K562 (cell line): ENCODE results near the gene LEMD1. TPM values are rescaled to one million over a fixed set of nuclear protein-coding genes. Genes with fewer than 3 reads are reported as not detected.

Experiments used
- ATAC-seq: fragments of 200-7000 bp; cut with Tn5 transposase; 3 replicates; pipeline ENCODE4 v1.9.1; 2020; ENCODE audit warnings: moderate library complexity
- BruUV-seq: library from RNA; stranded (reverse); fragments of 400-500 nt; replicated peaks from 2 replicates; lab custom pipeline; 2021; lab: Mats Ljungman, UMichigan
- CTCF ChIA-PET: fragments of 300-600 bp; formaldehyde crosslinking; extraction: SDS; loops from one replicate; lab custom pipeline; 2021; ENCODE audit warnings: low intra/inter-chr PET ratio; lab: Yijun Ruan, JAX
- POLR2A ChIA-PET: fragments of 300-600, 350-650 bp; sonication (Branson Sonifier 250); formaldehyde crosslinking; extraction: SDS; loops from one replicate; lab custom pipeline; 2021; ENCODE audit warnings: antibody characterized with exemption, inconsistent platforms; lab: Yijun Ruan, JAX
- DNase-seq, 4 experiments: peaks; one replicate each; pipeline versions ENCODE4 v3.0.0 to v3.0.0-alpha.2; 2011 to 2018; ENCODE audit warnings: low spot score in 3 of 4, mixed read lengths in 3 of 4; ENCODE audit errors: extremely low read depth in 1 of 4
- FAIRE-seq: peaks from 2 replicates; lab custom pipeline; 2011; peaks lifted over from hg19 to GRCh38; lab: Jason Lieb, UNC
- H2AFZ ChIP-seq: 2 replicates; pipeline ENCODE4 v1.6.0; 2011; ENCODE audit warnings: low read depth, low read length, control low read depth, inconsistent platforms
- H3K27ac ChIP-seq: fragments of 200-600 bp; 3 replicates; pipeline ENCODE4 v1.8.0; 2011; ENCODE audit warnings: low read depth, mild to moderate bottlenecking, control low read depth, inconsistent platforms, low read length, moderate library complexity, mixed read lengths; ENCODE audit errors: extremely low read depth
- H3K27me3 ChIP-seq, 2 experiments: fragments of 300-600 bp in 1 of 2; 2 replicates in 1 of 2; 3 replicates in 1 of 2; pipeline versions ENCODE4 v1.6.0 to v1.8.0; 2011; ENCODE audit warnings: inconsistent platforms in 2 of 2, low read length in 2 of 2, mild to moderate bottlenecking in 1 of 2, mixed read lengths in 1 of 2, moderate library complexity in 1 of 2; ENCODE audit not compliant: control insufficient read depth in 2 of 2, insufficient read depth in 2 of 2
- H3K36me3 ChIP-seq: fragments of 300-600 bp; 3 replicates; pipeline ENCODE4 v1.8.0; 2011; ENCODE audit warnings: mild to moderate bottlenecking, low read length, inconsistent platforms; ENCODE audit not compliant: control insufficient read depth, insufficient read depth
- H3K4me1 ChIP-seq, 2 experiments: fragments of 200-600 bp in 1 of 2; replicated peaks in 1 of 2; 2 replicates in 1 of 2; 3 replicates in 1 of 2; pipeline versions ENCODE4 v1.5.1 to v1.8.0; 2011; ENCODE audit warnings: inconsistent platforms in 2 of 2, low read length in 2 of 2, mild to moderate bottlenecking in 1 of 2, mixed read lengths in 1 of 2, moderate library complexity in 1 of 2; ENCODE audit not compliant: control insufficient read depth in 2 of 2, insufficient read depth in 2 of 2
- H3K4me2 ChIP-seq: 2 replicates; pipeline ENCODE4 v1.6.1; 2011; ENCODE audit warnings: low read length, control low read depth, inconsistent platforms, mixed read lengths; ENCODE audit not compliant: insufficient read depth
- H3K4me3 ChIP-seq: fragments of 200-600 bp; sonication (generic), shearing (Covaris generic); 2 replicates; pipeline ENCODE4 v1.5.1; 2016; ENCODE audit warnings: control low read depth, inconsistent platforms
- H3K79me2 ChIP-seq: fragments of 200-600 bp; 3 replicates; pipeline ENCODE4 v1.8.0; 2011; ENCODE audit warnings: low read length, inconsistent platforms; ENCODE audit not compliant: control insufficient read depth, insufficient read depth
- H3K9ac ChIP-seq, 2 experiments: 2 replicates each; pipeline versions ENCODE4 v1.6.0 to v1.6.1; 2011; ENCODE audit warnings: low read depth in 2 of 2, low read length in 2 of 2, control low read depth in 1 of 2, inconsistent platforms in 1 of 2, mild to moderate bottlenecking in 1 of 2, mixed read lengths in 1 of 2; ENCODE audit not compliant: insufficient read depth in 1 of 2
- H3K9me1 ChIP-seq: one replicate; pipeline ENCODE4 v1.6.0; 2011; ENCODE audit warnings: inconsistent platforms, mild to moderate bottlenecking, low read length, moderate library complexity; ENCODE audit not compliant: control insufficient read depth, insufficient read depth
- H3K9me3 ChIP-seq: replicated peaks from 2 replicates; pipeline ENCODE4 v1.5.1; 2011; ENCODE audit warnings: low read depth, low read length, inconsistent platforms; ENCODE audit not compliant: control insufficient read depth, insufficient read depth
- H4K20me1 ChIP-seq: replicated peaks from 2 replicates; pipeline ENCODE4 v1.6.1; 2011; ENCODE audit warnings: low read length, inconsistent platforms, mixed read lengths; ENCODE audit not compliant: control insufficient read depth, insufficient read depth
- BCOR ChIP-seq: fragments of 450-650 bp; IDR thresholded peaks from 2 replicates; pipeline ENCODE4 v1.6.1; 2016
- CBFB ChIP-seq: sonication (generic); formaldehyde crosslinking; IDR thresholded peaks from 2 replicates; pipeline ENCODE4 v1.4.0; 2020; ENCODE audit warnings: mild to moderate bottlenecking, missing genetic modification reagents
- CBX1 ChIP-seq: sonication (generic); IDR thresholded peaks from 2 replicates; pipeline ENCODE4 v1.6.1; 2016; ENCODE audit warnings: antibody characterized with exemption, low read depth, mild to moderate bottlenecking
- ELK3 ChIP-seq: fragments of 450-650 bp; formaldehyde crosslinking; IDR thresholded peaks from 2 replicates; pipeline ENCODE4 v1.4.0; 2020; ENCODE audit warnings: mild to moderate bottlenecking
- FOXA3 ChIP-seq, 2 experiments: fragments of 450-650 bp in 1 of 2; sonication (generic) in 1 of 2; formaldehyde crosslinking; IDR thresholded peaks in 1 of 2; conservative IDR thresholded peaks in 1 of 2; 2 replicates each; pipeline versions ENCODE4 v1.4.0 to v1.8.0; 2020 to 2022; ENCODE audit warnings: mild to moderate bottlenecking in 2 of 2, missing genetic modification reagents in 1 of 2
- HMG20A ChIP-seq: fragments of 450-650 bp; formaldehyde crosslinking; conservative IDR thresholded peaks from 2 replicates; pipeline ENCODE4 v1.4.0; 2020; ENCODE audit warnings: mild to moderate bottlenecking, mixed read lengths
- IRF1 ChIP-seq: sonication (generic); formaldehyde crosslinking; IDR thresholded peaks from 2 replicates; pipeline ENCODE4 v1.8.0; 2022; ENCODE audit warnings: missing genetic modification reagents, mild to moderate bottlenecking, borderline replicate concordance
- MAX ChIP-seq: sonication (generic); formaldehyde crosslinking; IDR thresholded peaks from 2 replicates; pipeline ENCODE4 v1.9.0; 2022; ENCODE audit warnings: mild to moderate bottlenecking, missing genetic modification reagents
- PCBP1 ChIP-seq: fragments of 200-400 bp; formaldehyde crosslinking; IDR thresholded peaks from 2 replicates; pipeline ENCODE4 v1.6.1; 2018; ENCODE audit warnings: mild to moderate bottlenecking, low read depth, low read length; ENCODE audit not compliant: poor library complexity, severe bottlenecking
- SMARCE1 ChIP-seq: fragments of 450-650 bp; IDR thresholded peaks from 2 replicates; pipeline ENCODE4 v1.7.1; 2016; ENCODE audit warnings: mild to moderate bottlenecking
- ZNF655 ChIP-seq: fragments of 250-450 bp; sonication (Bioruptor Pico); IDR thresholded peaks from 2 replicates; pipeline ENCODE4 v1.5.0; 2021
- WGBS: fragments of 100-300 bp; shearing (Covaris generic); methylation state at CpG from one replicate; pipeline ENCODE4 v1.1.6; 2016; ENCODE audit warnings: low coverage, mixed read lengths; ENCODE audit not compliant: insufficient coverage; ENCODE audit errors: missing lambda C conversion rate; 5-methylcytosine and 5-hydroxymethylcytosine counted together
- in situ Hi-C: fragments of 300-500 bp; cut with MboI; formaldehyde crosslinking; loops from 4 replicates; pipeline ENCODE4 v1.15.0; 2018; ENCODE audit warnings: inconsistent platforms, mixed read lengths
- intact Hi-C: fragments of 100-400 bp; cut with micrococcal nuclease; formaldehyde crosslinking; loops from 2 replicates; pipeline ENCODE4 v1.14.2; 2022
- polyA plus RNA-seq, 8 experiments: library from polyadenylated mRNA; depleted of rRNA in 4 of 8; stranded (reverse) in 5 of 8; unstranded in 3 of 8; fragments of >200 nt; fragmentation: Nextera tagmentation in 2 of 8; fragmentation: Illumina TruSeq in 1 of 8; extraction: Ambion mirVana in 2 of 8; extraction: Trizol in 1 of 8; gene quantifications; 2 replicates each; pipeline versions ENCODE4 v1.2.1 to v1.2.3, GENCODE V29; 2011 to 2014; ENCODE audit warnings: inconsistent platforms in 1 of 8, missing spikeins in 1 of 8
- total RNA-seq, 7 experiments: library from RNA; depleted of rRNA in 6 of 7; stranded (reverse); fragments of >200 nt in 6 of 7; fragmentation: Illumina TruSeq in 2 of 7; extraction: Trizol in 2 of 7; gene quantifications; 2 replicates each; pipeline versions ENCODE4 v1.2.1 to v1.2.3, GENCODE V29; 2011 to 2021; ENCODE audit warnings: low replicate concordance in 1 of 7

The LEMD1 gene
- total and polyA plus RNA-seq, 9 of the 15 experiments (the other 6 are each of a cell fraction or from before 2014, with no cell fraction given): 0.11 to 2.4 (median 0.57) TPM; not detected in 1

- Histone ChIP-seq H3K4me3 (no peak overlapping the region), H2AFZ (no peak overlapping the region), H3K79me2 (no peaks in the 10 kb centered on the region), H3K27me3 (peaks cover 16 to 26% of the 10 kb centered on the region in 2 experiments), H3K36me3 (no peaks in the 10 kb centered on the region), H3K27ac (no peak overlapping the region), H3K4me1 (no peaks in the 10 kb centered on the region), H3K4me2 (no peak overlapping the region), H3K9ac (no peak overlapping the region), H3K9me3 (no peaks in the 10 kb centered on the region), H4K20me1 (no peaks in the 10 kb centered on the region), H3K9me1 (no peaks in the 10 kb centered on the region)
- ATAC-seq: no peak
- FAIRE-seq: no peak
- in situ Hi-C loops: no loop called here
- ChIA-PET POLR2A (interaction anchor here (1.4 kb wide), 1 partner anchor 10 kb away, joined by 7 read pairs; no protein-coding TSS in a partner anchor), CTCF (no interaction called here)
- intact Hi-C loops: loop anchor here (5.0 kb wide), 1 partner anchor 39 kb away; no protein-coding TSS in a partner anchor
- DNase-seq: no peak
- BruUV-seq: no TSS peak
- 1% methylated on average over 7 of the region's 7 CpGs for WGBS
- TF ChIP-seq FOXA3 (CRISPR knock-in tag; conservative IDR thresholded peaks at IDR 0.05 in 1 of 2, IDR thresholded peaks at IDR 0.05 in 1 of 2) (no peak), CBX1 (no peak), SMARCE1 (no peak), PCBP1 (no peak), HMG20A (CRISPR knock-in tag) (no peak), ELK3 (CRISPR knock-in tag) (no peak), ZNF655 (CRISPR knock-in tag) (no peak), MAX (CRISPR knock-in tag) (no peak), CBFB (CRISPR knock-in tag) (no peak), BCOR (no peak), IRF1 (CRISPR knock-in tag) (no peak)
Measured at GRCh38 chr1:205391386-205391785, 30.5 kb downstream of the LEMD1 start.
